Activated effector memory CD4-positive, alpha-beta T cell treated with anti-CD3 and anti-CD28 coated beads, Interleukin-2, amount 50 U/mL, for 16 hours (primary cell): ENCODE measurements around the gene LINC01488.

Source experiments
- DNase-seq: peaks from one replicate; pipeline ENCODE4 v3.0.0-alpha.2; 2020

The LINC01488 gene

GRCh38 chr11:69482322-69482721 lies 859 bp downstream of the LINC01488 start:
- DNase-seq: no peak

DNA sequence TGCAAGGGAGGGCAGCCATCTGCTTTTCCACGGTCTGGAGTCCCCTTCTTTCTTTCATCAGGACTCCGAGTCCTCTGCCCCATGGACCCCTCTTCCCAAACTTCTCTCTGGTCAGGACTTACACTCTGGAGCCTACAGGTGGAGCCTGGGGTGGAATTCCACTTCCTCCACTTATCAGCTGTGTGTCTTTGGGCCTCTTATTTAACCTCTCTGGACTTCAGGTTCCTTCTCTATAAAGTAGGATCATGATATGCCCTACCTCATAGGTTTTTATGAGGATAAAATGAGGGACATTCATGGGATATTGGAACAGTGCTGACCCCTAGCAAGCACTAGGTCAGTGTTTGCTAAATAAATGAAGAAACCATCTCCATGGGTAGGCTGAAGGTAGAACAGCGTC lies 1.7 kb downstream of the LINC01488 start:
- no peak for DNase-seq

DNA sequence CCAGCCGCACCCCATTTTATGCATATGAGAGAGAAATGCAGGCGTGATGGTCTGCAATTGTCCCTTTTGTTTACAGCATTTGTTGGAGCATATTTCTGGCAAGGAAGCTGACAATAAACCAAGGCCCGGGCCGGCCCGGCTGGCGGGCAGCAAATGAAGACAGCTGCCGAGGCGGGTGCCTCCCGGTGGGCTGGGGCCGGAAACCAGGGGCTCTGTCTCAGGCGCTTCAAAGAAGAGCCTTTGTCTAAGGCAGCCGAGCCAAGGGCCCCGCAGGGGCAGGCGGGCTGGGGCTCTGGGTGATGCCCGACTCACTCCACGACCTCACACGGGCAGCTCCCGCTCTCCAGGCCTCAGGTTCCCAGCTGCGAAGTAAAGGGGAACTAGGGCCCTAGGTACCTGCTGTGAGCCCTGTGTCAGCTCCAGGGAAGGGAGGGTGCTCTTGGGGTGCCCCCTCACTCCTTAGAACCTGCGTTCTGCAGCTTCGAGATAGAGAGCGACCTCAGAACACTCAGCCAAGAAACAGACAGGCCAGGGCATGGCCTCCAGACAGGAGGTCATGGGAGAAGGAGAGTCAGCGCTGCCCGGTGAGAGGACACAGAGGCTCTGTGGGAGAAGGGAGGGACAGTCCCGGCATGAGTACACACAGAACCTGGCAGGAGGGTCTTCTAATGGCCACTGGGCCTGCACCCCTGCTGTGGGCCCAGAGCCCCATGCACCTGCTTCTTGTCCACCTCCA lies 2.4 kb downstream of the LINC01488 start:
- DNase-seq: no peak

- DNase-seq: no peak
Observed at GRCh38 chr11:69484427-69485259, 3.2 kb downstream of the LINC01488 start.

DNA sequence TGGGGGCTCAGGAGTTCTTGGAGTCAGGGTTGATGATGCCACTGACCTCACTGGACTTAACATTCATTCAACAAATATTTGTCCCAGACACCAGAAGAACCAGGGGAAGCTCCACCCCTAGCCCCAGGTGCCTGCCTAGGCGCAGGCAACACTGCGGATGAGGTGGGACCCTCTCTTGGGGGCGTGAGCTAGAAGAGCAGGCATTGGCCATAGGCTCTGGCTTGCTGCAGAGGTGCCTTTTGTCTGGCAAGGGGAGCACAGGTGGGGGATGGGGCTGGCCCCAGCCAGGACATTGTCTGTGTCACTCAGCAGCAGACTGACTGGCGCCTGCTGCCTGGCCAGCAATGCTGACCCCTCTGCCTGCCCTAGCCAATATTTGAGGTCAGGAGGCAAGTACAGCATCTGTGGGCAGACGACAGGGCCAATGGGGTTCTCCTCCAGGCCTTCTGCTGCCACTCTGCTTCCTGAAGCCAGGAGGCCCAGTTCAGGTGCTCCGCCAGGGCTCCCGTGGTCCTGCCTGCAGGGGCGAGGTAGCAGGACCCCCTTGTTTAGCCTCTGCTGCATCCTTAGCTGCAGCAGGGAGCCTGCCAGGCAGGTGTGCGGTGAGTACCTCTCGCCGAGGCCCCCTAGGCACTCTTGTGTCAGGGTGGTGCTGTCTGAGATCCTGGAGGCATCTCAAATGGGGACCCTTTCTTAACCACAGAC lies 4.0 kb downstream of the LINC01488 start:
- no peak for DNase-seq

GRCh38 chr11:69486056-69486772 lies 4.8 kb downstream of the LINC01488 start:
- no peak for DNase-seq

- DNase-seq: no peak
Observed at GRCh38 chr11:69486773-69487291, 5.4 kb downstream of the LINC01488 start.

- no peak for DNase-seq
Observed at GRCh38 chr11:69487391-69487790, 5.9 kb downstream of the LINC01488 start.

DNA sequence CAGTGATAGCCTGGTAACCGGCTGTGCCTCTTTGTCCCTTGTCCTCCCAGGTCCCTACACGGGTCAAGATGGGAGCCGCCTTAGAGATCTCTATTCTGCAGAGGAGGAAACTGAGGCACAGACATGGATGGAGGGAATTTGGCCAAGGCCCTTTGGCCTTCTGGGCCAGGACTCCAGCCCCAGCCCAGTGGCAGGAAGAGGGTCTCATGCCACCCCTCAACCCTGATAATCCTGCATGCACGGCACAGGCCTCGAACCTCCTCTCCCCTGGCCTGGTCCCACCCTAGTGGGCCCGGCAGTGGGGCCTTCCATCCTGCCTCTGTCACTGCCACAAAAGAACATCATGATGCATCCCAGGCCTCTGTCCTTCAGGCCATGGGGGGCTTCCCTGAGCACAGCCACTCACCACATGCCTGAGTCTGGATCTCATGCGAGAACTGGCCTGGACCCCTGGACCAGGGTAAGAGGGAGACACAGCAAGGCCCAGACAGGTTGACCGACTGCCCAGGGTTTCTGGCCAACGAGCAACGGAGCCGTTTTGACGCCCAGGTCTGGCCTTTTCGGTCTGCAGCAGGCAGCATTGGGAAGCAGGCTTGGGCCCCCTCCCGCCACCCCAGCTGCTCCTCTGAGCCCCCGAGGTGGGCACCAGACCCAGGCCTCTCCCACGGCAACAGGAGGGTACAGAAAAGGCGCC lies 6.5 kb downstream of the LINC01488 start:
- DNase-seq: no peak

DNA sequence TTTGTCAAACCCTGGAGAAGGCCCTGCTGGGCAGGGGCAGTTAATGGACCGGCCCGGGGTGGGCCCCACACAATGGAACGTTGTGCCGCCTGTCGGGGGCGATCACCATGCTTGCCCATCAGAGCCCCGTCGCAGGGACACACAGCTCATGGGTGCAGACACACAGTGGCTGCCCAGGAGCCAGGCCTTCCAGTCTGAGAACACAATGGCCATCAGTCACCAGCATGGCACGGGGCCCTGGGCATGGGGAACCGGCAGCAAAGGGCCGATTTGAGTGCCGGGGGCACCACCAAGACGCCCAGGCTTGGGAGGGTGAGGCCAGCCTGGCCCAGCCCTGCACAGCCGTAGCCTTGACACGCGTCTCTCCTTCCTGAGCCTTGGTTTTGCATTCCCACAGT lies 7.1 kb downstream of the LINC01488 start:
- DNase-seq: no peak

- no peak for DNase-seq
Observed at GRCh38 chr11:69489031-69489745, 7.7 kb downstream of the LINC01488 start.

- DNase-seq: no peak
Observed at GRCh38 chr11:69489746-69490365, 8.4 kb downstream of the LINC01488 start.

GRCh38 chr11:69490516-69490915 lies 9.1 kb downstream of the LINC01488 start:
- no peak for DNase-seq

- DNase-seq: no peak
Observed at GRCh38 chr11:69491071-69492031, 9.9 kb downstream of the LINC01488 start.

- no peak for DNase-seq
Observed at GRCh38 chr11:69492201-69492991, 10.9 kb downstream of the LINC01488 start.

DNA sequence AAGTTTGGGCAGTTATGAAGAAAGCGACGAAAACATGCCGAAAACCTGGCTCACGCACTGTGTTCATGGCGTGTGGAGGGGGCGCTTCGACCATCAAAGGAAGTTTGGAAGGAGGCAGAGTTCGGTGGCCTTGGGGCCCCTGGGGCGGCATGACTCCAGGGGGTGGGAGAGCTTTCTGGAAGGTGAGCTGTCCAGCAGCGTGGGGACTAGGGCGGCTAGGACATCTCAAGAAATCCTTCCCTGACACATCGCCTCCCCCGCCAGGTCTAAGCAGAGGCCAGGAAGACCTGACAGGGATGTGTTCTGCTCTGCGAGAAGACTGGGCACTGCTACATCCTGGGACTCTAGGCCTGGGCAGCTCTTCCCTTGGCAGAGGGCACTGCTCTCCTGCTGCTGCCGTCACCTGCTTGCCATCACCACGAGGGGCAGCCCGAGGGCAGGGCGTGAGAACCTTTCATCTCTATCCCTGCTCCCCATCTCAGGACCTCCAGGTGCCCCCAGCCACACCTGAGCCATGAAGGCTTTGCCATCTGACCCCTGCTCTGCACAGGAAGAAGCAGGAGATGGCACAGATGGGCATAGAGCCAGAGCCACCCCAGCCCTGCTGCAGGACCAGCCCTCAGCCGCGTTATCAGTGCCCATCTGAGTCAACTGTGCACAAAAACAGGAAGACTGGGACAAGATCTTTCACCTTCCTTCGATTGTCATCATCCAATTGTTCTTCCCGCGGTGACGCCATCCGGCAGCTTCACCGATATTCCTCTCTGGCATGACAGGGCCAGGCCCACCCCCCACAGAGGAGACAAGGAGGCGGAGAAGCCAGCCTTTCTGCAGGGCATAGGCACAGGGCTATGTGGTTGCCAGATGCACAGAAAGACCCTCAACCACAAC lies 12.7 kb downstream of the LINC01488 start:
- no peak for DNase-seq

DNA sequence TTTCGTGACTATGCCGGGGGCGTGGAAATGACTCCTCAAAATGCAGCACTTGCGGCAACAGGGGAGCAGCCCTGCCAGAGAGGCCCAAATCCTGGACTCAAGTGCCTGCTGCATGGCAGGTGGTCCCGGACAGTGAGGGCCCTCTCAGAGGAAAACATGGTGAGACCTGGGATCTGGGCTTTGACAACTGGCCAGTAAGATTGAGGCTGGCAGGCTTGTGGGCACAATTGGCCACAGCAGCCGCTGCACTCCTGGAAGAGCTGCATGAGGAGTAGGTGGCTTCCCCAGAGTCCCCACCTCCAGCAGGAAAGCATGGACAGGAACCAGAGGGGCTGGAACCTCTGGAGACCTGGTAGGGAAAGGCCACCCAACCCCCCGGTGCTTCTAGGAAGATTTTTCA lies 13.4 kb downstream of the LINC01488 start:
- DNase-seq: no peak
